OCI-LY3 (cell line): Measurements from ENCODE around the gene MMRN2.

Source experiments
- H2AFZ ChIP-seq: fragments of 200-600, 300-600 bp; shearing (Covaris generic); 2 replicates; pipeline ENCODE4 v1.6.0; 2014; ENCODE audit warnings: antibody characterized with exemption, low read depth, low read length
- H3K27ac ChIP-seq: fragments of 200-600, 300-600 bp; sonication (generic); 2 replicates; pipeline ENCODE4 v1.5.1; 2014; ENCODE audit warnings: mild to moderate bottlenecking, low read length, moderate library complexity, mixed read lengths
- H3K27me3 ChIP-seq: fragments of 200-600, 300-600 bp; sonication (generic); 2 replicates; pipeline ENCODE4 v1.6.1; 2014; ENCODE audit warnings: low read depth, low read length, mixed read lengths
- H3K36me3 ChIP-seq: fragments of 200-600, 300-600 bp; sonication (generic); replicated peaks from 2 replicates; pipeline ENCODE3; 2014; ENCODE audit warnings: low read depth, low read length, mixed read lengths
- H3K4me1 ChIP-seq: fragments of 300-600, 200-600 bp; sonication (generic); 2 replicates; pipeline ENCODE4 v1.6.1; 2014; ENCODE audit warnings: low read length, mixed read lengths
- H3K4me2 ChIP-seq: fragments of 200-600, 300-600 bp; sonication (generic); 2 replicates; pipeline ENCODE4 v1.6.1; 2014; ENCODE audit warnings: low read length, mixed read lengths
- H3K4me3 ChIP-seq: fragments of 300-600, 200-600 bp; sonication (generic); 2 replicates; pipeline ENCODE4 v1.5.1; 2014; ENCODE audit warnings: antibody characterized with exemption, mild to moderate bottlenecking, low read length, moderate library complexity
- H3K79me2 ChIP-seq: fragments of 300-600, 200-600 bp; shearing (Covaris generic); 2 replicates; pipeline ENCODE4 v1.6.1; 2014; ENCODE audit warnings: mild to moderate bottlenecking, low read length, mixed read lengths
- H3K9ac ChIP-seq: fragments of 300-600, 200-600 bp; shearing (Covaris generic); 2 replicates; pipeline ENCODE4 v1.6.0; 2014; ENCODE audit warnings: mild to moderate bottlenecking, low read length, moderate library complexity
- H3K9me3 ChIP-seq: fragments of 200-600, 300-600 bp; shearing (Covaris generic); 2 replicates; pipeline ENCODE4 v1.6.1; 2014; ENCODE audit warnings: low read length, mixed read lengths; ENCODE audit not compliant: insufficient read depth
- H4K20me1 ChIP-seq: fragments of 200-600, 300-600 bp; sonication (generic); 2 replicates; pipeline ENCODE4 v1.6.1; 2016; ENCODE audit warnings: low read length, mixed read lengths; ENCODE audit not compliant: insufficient read depth
- CTCF ChIP-seq: fragments of 200-600, 300-600 bp; sonication (generic); IDR thresholded peaks from 2 replicates; pipeline ENCODE4 v1.5.1; 2014; ENCODE audit warnings: antibody characterized with exemption, low read length, low read depth
- EZH2phosphoT487 ChIP-seq: fragments of 200-600 bp; shearing (Covaris generic); IDR thresholded peaks from 2 replicates; pipeline ENCODE4 v1.6.1; 2018; ENCODE audit warnings: antibody characterized with exemption, mixed run types, low read depth

MMRN2 gene

GRCh38 chr10:86944907-86945306 lies 12.5 kb downstream of the MMRN2 start:
- Histone ChIP-seq H3K36me3 (no peaks in the 10 kb centered on the region), H4K20me1 (no peaks in the 10 kb centered on the region), H2AFZ (no peak overlapping the region), H3K4me2 (no peak overlapping the region), H3K4me1 (peaks cover 16% of the 10 kb centered on the region), H3K4me3 (no peak overlapping the region), H3K27me3 (no peaks in the 10 kb centered on the region), H3K27ac (no peak overlapping the region), H3K9me3 (no peaks in the 10 kb centered on the region), H3K79me2 (no peaks in the 10 kb centered on the region), H3K9ac (no peak overlapping the region)
- TF ChIP-seq CTCF (no peak), EZH2phosphoT487 (no peak)

GRCh38 chr10:86944471-86944870 lies 12.9 kb downstream of the MMRN2 start:
- Histone ChIP-seq H3K36me3 (no peaks in the 10 kb centered on the region), H3K4me2 (no peak overlapping the region), H3K4me1 (peaks cover 16% of the 10 kb centered on the region), H3K4me3 (no peak overlapping the region), H3K27ac (no peak overlapping the region), H3K27me3 (no peaks in the 10 kb centered on the region), H3K79me2 (no peaks in the 10 kb centered on the region), H2AFZ (no peak overlapping the region), H3K9me3 (no peaks in the 10 kb centered on the region), H4K20me1 (no peaks in the 10 kb centered on the region), H3K9ac (no peak overlapping the region)
- TF ChIP-seq EZH2phosphoT487 (no peak), CTCF (no peak)

GRCh38 chr10:86944031-86944419 lies 13.4 kb downstream of the MMRN2 start:
- TF ChIP-seq EZH2phosphoT487 (no peak), CTCF (no peak)
- Histone ChIP-seq H3K79me2 (no peaks in the 10 kb centered on the region), H3K4me2 (no peak overlapping the region), H2AFZ (no peak overlapping the region), H3K9me3 (no peaks in the 10 kb centered on the region), H3K36me3 (no peaks in the 10 kb centered on the region), H3K4me1 (peaks cover 16% of the 10 kb centered on the region), H3K27ac (no peak overlapping the region), H4K20me1 (no peaks in the 10 kb centered on the region), H3K27me3 (no peaks in the 10 kb centered on the region), H3K4me3 (no peak overlapping the region), H3K9ac (no peak overlapping the region)

- no peak overlapping the region for H2AFZ ChIP-seq
- no peaks in the 10 kb centered on the region for H3K9me3 ChIP-seq
- H3K79me2 ChIP-seq: no peaks in the 10 kb centered on the region
- no peak for TF ChIP-seq EZH2phosphoT487
- no peak for TF ChIP-seq CTCF
- no peak overlapping the region for H3K9ac ChIP-seq
- H3K27me3 ChIP-seq: no peaks in the 10 kb centered on the region
- peaks cover 16% of the 10 kb centered on the region for H3K4me1 ChIP-seq
- no peaks in the 10 kb centered on the region for H4K20me1 ChIP-seq
- H3K36me3 ChIP-seq: no peaks in the 10 kb centered on the region
- H3K4me2 ChIP-seq: no peak overlapping the region
- no peak overlapping the region for H3K27ac ChIP-seq
- H3K4me3 ChIP-seq: no peak overlapping the region
Observed at GRCh38 chr10:86943316-86944030, 13.9 kb downstream of the MMRN2 start.
